ENCODE data around the gene SMPD3. TPM values are rescaled to one million over a fixed set of nuclear protein-coding genes. Genes with fewer than 3 reads are reported as not detected.

The SMPD3 gene
- total RNA-seq, 1 donor from 2014 or later = 85.4 TPM

GRCh38 chr16:68414581-68414980 is 33.7 kb downstream of the SMPD3 start:
- Mint-ChIP-seq H3K4me3 (ENCODE audit: unreplicated experiment) (no peak overlapping the region), H3K27me3 (ENCODE audit: unreplicated experiment) (peaks cover 2% of the 10 kb centered on the region), H3K36me3 (ENCODE audit: unreplicated experiment) (no peaks in the 10 kb centered on the region), H3K4me1 (ENCODE audit: low read depth, unreplicated experiment) (peaks cover 7% of the 10 kb centered on the region), H3K27ac (ENCODE audit: unreplicated experiment) (no peak overlapping the region), H3K9me3 (ENCODE audit: unreplicated experiment) (peaks cover 7% of the 10 kb centered on the region)
- no peak for DNase-seq
- TF ChIP-seq CTCF (IDR thresholded peaks at IDR 0.05; ENCODE audit: partially characterized antibody, unreplicated experiment) = no peak

- no peaks in the 10 kb centered on the region for H3K36me3 Mint-ChIP-seq (ENCODE audit: unreplicated experiment)
- no peak overlapping the region for H3K4me3 Mint-ChIP-seq (ENCODE audit: unreplicated experiment)
- no peak for TF ChIP-seq CTCF (IDR thresholded peaks at IDR 0.05; ENCODE audit: partially characterized antibody, unreplicated experiment)
- DNase-seq = no peak
- H3K9me3 Mint-ChIP-seq (ENCODE audit: unreplicated experiment) = peaks cover 4% of the 10 kb centered on the region
- peaks cover 4% of the 10 kb centered on the region for H3K4me1 Mint-ChIP-seq (ENCODE audit: low read depth, unreplicated experiment)
- H3K27ac Mint-ChIP-seq (ENCODE audit: unreplicated experiment) = no peak overlapping the region
- H3K27me3 Mint-ChIP-seq (ENCODE audit: unreplicated experiment) = peaks cover 2% of the 10 kb centered on the region
These were observed 36.2 kb downstream of the SMPD3 start for GRCh38 chr16:68412061-68412460.

GRCh38 chr16:68411086-68411485 is 37.2 kb downstream of the SMPD3 start:
- Mint-ChIP-seq H3K27ac (ENCODE audit: unreplicated experiment) (no peak overlapping the region), H3K9me3 (ENCODE audit: unreplicated experiment) (peaks cover 4% of the 10 kb centered on the region), H3K27me3 (ENCODE audit: unreplicated experiment) (peaks cover 2% of the 10 kb centered on the region), H3K4me1 (ENCODE audit: low read depth, unreplicated experiment) (peaks cover 9% of the 10 kb centered on the region), H3K4me3 (ENCODE audit: unreplicated experiment) (no peak overlapping the region), H3K36me3 (ENCODE audit: unreplicated experiment) (no peaks in the 10 kb centered on the region)
- TF ChIP-seq CTCF (IDR thresholded peaks at IDR 0.05; ENCODE audit: partially characterized antibody, unreplicated experiment) = no peak
- DNase-seq = no peak

GRCh38 chr16:68408967-68409366 is 39.3 kb downstream of the SMPD3 start:
- DNase-seq = no peak
- Mint-ChIP-seq H3K36me3 (ENCODE audit: unreplicated experiment) (no peaks in the 10 kb centered on the region), H3K27ac (ENCODE audit: unreplicated experiment) (no peak overlapping the region), H3K9me3 (ENCODE audit: unreplicated experiment) (peaks cover 4% of the 10 kb centered on the region), H3K4me1 (ENCODE audit: low read depth, unreplicated experiment) (peaks cover 9% of the 10 kb centered on the region), H3K27me3 (ENCODE audit: unreplicated experiment) (peaks cover 7% of the 10 kb centered on the region), H3K4me3 (ENCODE audit: unreplicated experiment) (no peak overlapping the region)
- no peak for TF ChIP-seq CTCF (IDR thresholded peaks at IDR 0.05; ENCODE audit: partially characterized antibody, unreplicated experiment)

- Mint-ChIP-seq H3K4me3 (ENCODE audit: unreplicated experiment) (no peak overlapping the region), H3K27me3 (ENCODE audit: unreplicated experiment) (peaks cover 7% of the 10 kb centered on the region), H3K27ac (ENCODE audit: unreplicated experiment) (no peak overlapping the region), H3K9me3 (ENCODE audit: unreplicated experiment) (peaks cover 4% of the 10 kb centered on the region), H3K4me1 (ENCODE audit: low read depth, unreplicated experiment) (peaks cover 9% of the 10 kb centered on the region), H3K36me3 (ENCODE audit: unreplicated experiment) (no peaks in the 10 kb centered on the region)
- no peak for TF ChIP-seq CTCF (IDR thresholded peaks at IDR 0.05; ENCODE audit: partially characterized antibody, unreplicated experiment)
- no peak for DNase-seq
These were observed 39.9 kb downstream of the SMPD3 start for GRCh38 chr16:68408428-68408827.

Measured in glutamatergic neuron (in vitro differentiated cells).